ENCODE measurements around the gene VWC2L.

VWC2L gene

GRCh38 chr2:214545898-214546542 is 135.2 kb downstream of the VWC2L start:
- Histone ChIP-seq H3K27me3 (ENCODE audit: control insufficient read depth in 1 of 2, insufficient read depth in 1 of 2, low read length in 2 of 2) (peaks cover 0 to 3% of the 10 kb centered on the region in 2 experiments), H3K79me1 (replicated peaks; ENCODE audit: low read length, poor library complexity, severe bottlenecking) (no peaks in the 10 kb centered on the region), H2AFZ (ENCODE audit: low read depth, low read length) (no peak overlapping the region), H3K4me1 (ENCODE audit: control insufficient read depth, insufficient read depth, low read depth, low read length) (peaks cover 4% of the 10 kb centered on the region), H2BK15ac (ENCODE audit: low read depth, poor library complexity, severe bottlenecking) (no peak overlapping the region), H3K23ac (ENCODE audit: low read length in 2 of 2) (no peak overlapping the region), H4K8ac (ENCODE audit: low read length) (no peak overlapping the region), H2BK12ac (ENCODE audit: low read length in 2 of 2) (no peak overlapping the region), H4K91ac (ENCODE audit: low read length) (no peak overlapping the region), H3K27ac (ENCODE audit: low read length, poor library complexity, severe bottlenecking) (no peak overlapping the region), H2BK120ac (ENCODE audit: low read depth, low read length) (no peak overlapping the region), H2AK5ac (ENCODE audit: low read length, severe bottlenecking) (no peak overlapping the region), H3K18ac (ENCODE audit: low read depth in 1 of 2, low read length in 2 of 2) (no peak overlapping the region), H3K4me3 (ENCODE audit: insufficient read depth in 1 of 2, low read depth in 1 of 2, low read length in 2 of 2) (no peak overlapping the region), H3K9me3 (ENCODE audit: control insufficient read depth, low read length) (no peaks in the 10 kb centered on the region), H3K36me3 (ENCODE audit: control insufficient read depth in 1 of 2, insufficient read depth in 2 of 2, low read depth in 1 of 2, low read length in 2 of 2) (no peaks in the 10 kb centered on the region), H3K14ac (ENCODE audit: low read length in 2 of 2) (no peak overlapping the region), H3K9ac (ENCODE audit: low read length) (no peak overlapping the region), H3K4me2 (ENCODE audit: low read length, poor library complexity, severe bottlenecking) (no peak overlapping the region), H2BK5ac (ENCODE audit: low read depth, low read length, poor library complexity, severe bottlenecking) (no peak overlapping the region), H3K4ac (ENCODE audit: low read depth in 1 of 2, low read length in 2 of 2) (no peak overlapping the region)
- no CpG with 5 or more reads among the region's 1 CpG for WGBS
- DNase-seq = no peak

- no peaks in the 10 kb centered on the region for H3K27me3 ChIP-seq (ENCODE audit: control insufficient read depth in 1 of 2, insufficient read depth in 1 of 2, low read length in 2 of 2)
- no peak overlapping the region for H2BK15ac ChIP-seq (ENCODE audit: low read depth, poor library complexity, severe bottlenecking)
- H3K4me3 ChIP-seq (ENCODE audit: insufficient read depth in 1 of 2, low read depth in 1 of 2, low read length in 2 of 2) = no peak overlapping the region
- H3K23ac ChIP-seq (ENCODE audit: low read length in 2 of 2) = no peak overlapping the region
- DNase-seq = no peak
- no peak overlapping the region for H2AK5ac ChIP-seq (ENCODE audit: low read length, severe bottlenecking)
- no peak overlapping the region for H2BK5ac ChIP-seq (ENCODE audit: low read depth, low read length, poor library complexity, severe bottlenecking)
- no peak overlapping the region for H3K4ac ChIP-seq (ENCODE audit: low read depth in 1 of 2, low read length in 2 of 2)
- no peak overlapping the region for H2BK120ac ChIP-seq (ENCODE audit: low read depth, low read length)
- no peak overlapping the region for H2BK12ac ChIP-seq (ENCODE audit: low read length in 2 of 2)
- no peaks in the 10 kb centered on the region for H3K36me3 ChIP-seq (ENCODE audit: control insufficient read depth in 1 of 2, insufficient read depth in 2 of 2, low read depth in 1 of 2, low read length in 2 of 2)
- no peak overlapping the region for H2AFZ ChIP-seq (ENCODE audit: low read depth, low read length)
- no peak overlapping the region for H4K8ac ChIP-seq (ENCODE audit: low read length)
- H3K18ac ChIP-seq (ENCODE audit: low read depth in 1 of 2, low read length in 2 of 2) = no peak overlapping the region
- no peaks in the 10 kb centered on the region for H3K9me3 ChIP-seq (ENCODE audit: control insufficient read depth, low read length)
- no peak overlapping the region for H3K4me2 ChIP-seq (ENCODE audit: low read length, poor library complexity, severe bottlenecking)
- no peak overlapping the region for H3K27ac ChIP-seq (ENCODE audit: low read length, poor library complexity, severe bottlenecking)
- no peak overlapping the region for H4K91ac ChIP-seq (ENCODE audit: low read length)
- H3K14ac ChIP-seq (ENCODE audit: low read length in 2 of 2) = no peak overlapping the region
- no peaks in the 10 kb centered on the region for H3K4me1 ChIP-seq (ENCODE audit: control insufficient read depth, insufficient read depth, low read depth, low read length)
- WGBS = 63% methylated on average over 3 of the region's 3 CpGs
- H3K9ac ChIP-seq (ENCODE audit: low read length) = no peak overlapping the region
- H3K79me1 ChIP-seq (replicated peaks; ENCODE audit: low read length, poor library complexity, severe bottlenecking) = no peaks in the 10 kb centered on the region
Observed at GRCh38 chr2:214547931-214548330, 137.1 kb downstream of the VWC2L start.

- Histone ChIP-seq H2AFZ (ENCODE audit: low read depth, low read length) (no peak overlapping the region), H2AK5ac (ENCODE audit: low read length, severe bottlenecking) (no peak overlapping the region), H3K4me1 (ENCODE audit: control insufficient read depth, insufficient read depth, low read depth, low read length) (no peaks in the 10 kb centered on the region), H3K9me3 (ENCODE audit: control insufficient read depth, low read length) (no peaks in the 10 kb centered on the region), H4K8ac (ENCODE audit: low read length) (no peak overlapping the region), H3K79me1 (replicated peaks; ENCODE audit: low read length, poor library complexity, severe bottlenecking) (no peaks in the 10 kb centered on the region), H3K9ac (ENCODE audit: low read length) (no peak overlapping the region), H2BK120ac (ENCODE audit: low read depth, low read length) (no peak overlapping the region), H2BK15ac (ENCODE audit: low read depth, poor library complexity, severe bottlenecking) (no peak overlapping the region), H2BK5ac (ENCODE audit: low read depth, low read length, poor library complexity, severe bottlenecking) (no peak overlapping the region), H4K91ac (ENCODE audit: low read length) (no peak overlapping the region), H3K4ac (ENCODE audit: low read depth in 1 of 2, low read length in 2 of 2) (no peak overlapping the region), H3K36me3 (ENCODE audit: control insufficient read depth in 1 of 2, insufficient read depth in 2 of 2, low read depth in 1 of 2, low read length in 2 of 2) (no peaks in the 10 kb centered on the region), H3K4me3 (ENCODE audit: insufficient read depth in 1 of 2, low read depth in 1 of 2, low read length in 2 of 2) (no peak overlapping the region), H3K18ac (ENCODE audit: low read depth in 1 of 2, low read length in 2 of 2) (no peak overlapping the region), H3K4me2 (ENCODE audit: low read length, poor library complexity, severe bottlenecking) (no peak overlapping the region), H3K23ac (ENCODE audit: low read length in 2 of 2) (no peak overlapping the region), H3K14ac (ENCODE audit: low read length in 2 of 2) (no peak overlapping the region), H3K27me3 (ENCODE audit: control insufficient read depth in 1 of 2, insufficient read depth in 1 of 2, low read length in 2 of 2) (no peaks in the 10 kb centered on the region), H3K27ac (ENCODE audit: low read length, poor library complexity, severe bottlenecking) (no peak overlapping the region), H2BK12ac (ENCODE audit: low read length in 2 of 2) (no peak overlapping the region)
- no CpG with 5 or more reads among the region's 2 CpGs for WGBS
- no peak for DNase-seq
Observed at GRCh38 chr2:214549946-214550345, 139.1 kb downstream of the VWC2L start.

GRCh38 chr2:214550786-214551185 is 139.9 kb downstream of the VWC2L start:
- WGBS = 94% methylated on average over 3 of the region's 3 CpGs
- H3K4me3 ChIP-seq (ENCODE audit: insufficient read depth in 1 of 2, low read depth in 1 of 2, low read length in 2 of 2) = no peak overlapping the region
- H2BK5ac ChIP-seq (ENCODE audit: low read depth, low read length, poor library complexity, severe bottlenecking) = no peak overlapping the region
- H3K4me1 ChIP-seq (ENCODE audit: control insufficient read depth, insufficient read depth, low read depth, low read length) = no peaks in the 10 kb centered on the region
- H3K14ac ChIP-seq (ENCODE audit: low read length in 2 of 2) = no peak overlapping the region
- H3K79me1 ChIP-seq (replicated peaks; ENCODE audit: low read length, poor library complexity, severe bottlenecking) = no peaks in the 10 kb centered on the region
- no peak overlapping the region for H3K18ac ChIP-seq (ENCODE audit: low read depth in 1 of 2, low read length in 2 of 2)
- no peak overlapping the region for H3K27ac ChIP-seq (ENCODE audit: low read length, poor library complexity, severe bottlenecking)
- peak; percentile 7 for DNase-seq
- H2AK5ac ChIP-seq (ENCODE audit: low read length, severe bottlenecking) = no peak overlapping the region
- no peak overlapping the region for H2BK120ac ChIP-seq (ENCODE audit: low read depth, low read length)
- H3K36me3 ChIP-seq (ENCODE audit: control insufficient read depth in 1 of 2, insufficient read depth in 2 of 2, low read depth in 1 of 2, low read length in 2 of 2) = no peaks in the 10 kb centered on the region
- H3K4ac ChIP-seq (ENCODE audit: low read depth in 1 of 2, low read length in 2 of 2) = no peak overlapping the region
- no peak overlapping the region for H4K8ac ChIP-seq (ENCODE audit: low read length)
- H3K9ac ChIP-seq (ENCODE audit: low read length) = no peak overlapping the region
- no peak overlapping the region for H2BK12ac ChIP-seq (ENCODE audit: low read length in 2 of 2)
- no peaks in the 10 kb centered on the region for H3K9me3 ChIP-seq (ENCODE audit: control insufficient read depth, low read length)
- no peak overlapping the region for H2AFZ ChIP-seq (ENCODE audit: low read depth, low read length)
- H3K23ac ChIP-seq (ENCODE audit: low read length in 2 of 2) = no peak overlapping the region
- no peaks in the 10 kb centered on the region for H3K27me3 ChIP-seq (ENCODE audit: control insufficient read depth in 1 of 2, insufficient read depth in 1 of 2, low read length in 2 of 2)
- no peak overlapping the region for H2BK15ac ChIP-seq (ENCODE audit: low read depth, poor library complexity, severe bottlenecking)
- H4K91ac ChIP-seq (ENCODE audit: low read length) = no peak overlapping the region
- no peak overlapping the region for H3K4me2 ChIP-seq (ENCODE audit: low read length, poor library complexity, severe bottlenecking)

Data from mesenchymal stem cell (in vitro differentiated cells and primary cell).